Smooth muscle cell (in vitro differentiated cells): ENCODE data around the gene CITED2. TPM values are rescaled to one million over a fixed set of nuclear protein-coding genes. Genes with fewer than 3 reads are reported as not detected.

Experiments used
- DNase-seq: peaks from one replicate; lab custom pipeline; 2025; ENCODE audit not compliant: unreplicated experiment; lab: John Stamatoyannopoulos, UW
- H2AFZ ChIP-seq: fragments of 200-600 bp; sonication (generic); 2 replicates; pipeline ENCODE4 v1.6.0; 2016; ENCODE audit warnings: antibody characterized with exemption, low read depth, mild to moderate bottlenecking
- H3F3A ChIP-seq: fragments of 200-600 bp; sonication (generic); 2 replicates; pipeline ENCODE4 v1.6.0; 2017; ENCODE audit warnings: antibody characterized with exemption, low read depth
- H3K27ac ChIP-seq: fragments of 200-600 bp; sonication (generic); 2 replicates; pipeline ENCODE4 v1.5.1; 2016; ENCODE audit warnings: low read depth, mild to moderate bottlenecking
- H3K27me3 ChIP-seq: fragments of 200-600 bp; sonication (generic); 2 replicates; pipeline ENCODE4 v1.6.1; 2016; ENCODE audit warnings: low read depth, mild to moderate bottlenecking
- H3K36me3 ChIP-seq: fragments of 200-600 bp; sonication (generic); 2 replicates; pipeline ENCODE4 v1.5.1; 2016; ENCODE audit warnings: low read depth
- H3K4me1 ChIP-seq: fragments of 200-600 bp; sonication (generic); 2 replicates; pipeline ENCODE4 v1.5.1; 2016; ENCODE audit warnings: low read depth
- H3K4me2 ChIP-seq: fragments of 200-600 bp; sonication (generic); 2 replicates; pipeline ENCODE4 v1.6.0; 2016; ENCODE audit warnings: mild to moderate bottlenecking
- H3K4me3 ChIP-seq: fragments of 200-600 bp; sonication (generic); 2 replicates; pipeline ENCODE4 v1.5.1; 2016; ENCODE audit warnings: mild to moderate bottlenecking
- H3K79me2 ChIP-seq: fragments of 200-600 bp; sonication (generic); 2 replicates; pipeline ENCODE4 v1.6.0; 2016; ENCODE audit warnings: low read depth, mild to moderate bottlenecking
- H3K9ac ChIP-seq: fragments of 200-600 bp; sonication (generic); 2 replicates; pipeline ENCODE4 v1.6.0; 2016; ENCODE audit warnings: low read depth
- H3K9me3 ChIP-seq: fragments of 200-600 bp; sonication (generic); replicated peaks from 2 replicates; pipeline ENCODE4 v1.5.1; 2016; ENCODE audit warnings: low read depth
- H4K20me1 ChIP-seq: fragments of 200-600 bp; sonication (generic); 2 replicates; pipeline ENCODE4 v1.6.0; 2016; ENCODE audit warnings: low read depth
- WGBS: methylation state at CpG from one replicate; pipeline ENCODE4 v1.1.7; 2016; ENCODE audit warnings: low lambda C conversion rate; 5-methylcytosine and 5-hydroxymethylcytosine counted together
- polyA plus RNA-seq: library from polyadenylated mRNA; unstranded; fragments of >200 nt; fragmentation: Nextera tagmentation; extraction: Ambion mirVana; gene quantifications from 2 replicates; pipeline ENCODE4 v1.2.1, GENCODE V29; 2016
- total RNA-seq: library from RNA; depleted of rRNA; stranded (reverse); fragments of >200 nt; gene quantifications from 2 replicates; pipeline ENCODE4 v1.2.3, GENCODE V29; 2014
- TF ChIP-seq, protein P1 (sequence below): fragments of 200-600 bp; sonication (generic); IDR thresholded peaks from 2 replicates; pipeline ENCODE4 v1.5.1; 2017; ENCODE audit warnings: borderline replicate concordance, mild to moderate bottlenecking, antibody characterized with exemption; ENCODE audit not compliant: insufficient read depth, poor library complexity, severe bottlenecking

CITED2 gene
- total and polyA plus RNA-seq, 2 experiments from 2014 or later = 67.9 to 209 TPM

DNA sequence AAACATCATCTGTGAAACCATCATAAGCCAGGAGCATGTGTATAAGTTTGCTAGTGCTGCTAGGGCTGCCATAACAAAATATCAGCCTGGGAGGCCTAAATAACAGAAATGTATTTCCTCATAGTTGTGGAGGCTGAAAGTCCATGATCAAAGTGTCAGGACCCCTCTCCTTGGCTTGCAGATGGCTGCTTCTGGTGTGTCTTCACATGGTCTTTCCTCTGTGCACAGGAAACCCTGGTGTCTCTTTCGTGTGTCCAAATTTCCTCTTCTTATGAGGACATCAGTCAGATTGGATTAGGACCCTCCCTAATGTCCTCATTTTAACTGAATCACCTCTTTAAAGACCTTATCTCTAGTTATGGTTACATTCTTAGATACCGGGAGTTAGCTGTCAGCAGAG is 6.2 kb upstream of the CITED2 start:
- Histone ChIP-seq H3K9me3 (no peaks in the 10 kb centered on the region), H3K4me3 (no peak overlapping the region), H3K4me2 (no peak overlapping the region), H2AFZ (no peak overlapping the region), H3K27ac (no peak overlapping the region), H3K79me2 (no peaks in the 10 kb centered on the region), H3K36me3 (no peaks in the 10 kb centered on the region), H3K9ac (no peak overlapping the region), H3F3A (peaks cover 5% of the 10 kb centered on the region), H3K4me1 (peaks cover 13% of the 10 kb centered on the region), H3K27me3 (no peaks in the 10 kb centered on the region), H4K20me1 (no peaks in the 10 kb centered on the region)
- TF ChIP-seq, protein P1, sequence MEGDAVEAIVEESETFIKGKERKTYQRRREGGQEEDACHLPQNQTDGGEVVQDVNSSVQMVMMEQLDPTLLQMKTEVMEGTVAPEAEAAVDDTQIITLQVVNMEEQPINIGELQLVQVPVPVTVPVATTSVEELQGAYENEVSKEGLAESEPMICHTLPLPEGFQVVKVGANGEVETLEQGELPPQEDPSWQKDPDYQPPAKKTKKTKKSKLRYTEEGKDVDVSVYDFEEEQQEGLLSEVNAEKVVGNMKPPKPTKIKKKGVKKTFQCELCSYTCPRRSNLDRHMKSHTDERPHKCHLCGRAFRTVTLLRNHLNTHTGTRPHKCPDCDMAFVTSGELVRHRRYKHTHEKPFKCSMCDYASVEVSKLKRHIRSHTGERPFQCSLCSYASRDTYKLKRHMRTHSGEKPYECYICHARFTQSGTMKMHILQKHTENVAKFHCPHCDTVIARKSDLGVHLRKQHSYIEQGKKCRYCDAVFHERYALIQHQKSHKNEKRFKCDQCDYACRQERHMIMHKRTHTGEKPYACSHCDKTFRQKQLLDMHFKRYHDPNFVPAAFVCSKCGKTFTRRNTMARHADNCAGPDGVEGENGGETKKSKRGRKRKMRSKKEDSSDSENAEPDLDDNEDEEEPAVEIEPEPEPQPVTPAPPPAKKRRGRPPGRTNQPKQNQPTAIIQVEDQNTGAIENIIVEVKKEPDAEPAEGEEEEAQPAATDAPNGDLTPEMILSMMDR = no peak
- WGBS = 62% methylated on average over 2 of the region's 2 CpGs
- DNase-seq = no peak

DNA sequence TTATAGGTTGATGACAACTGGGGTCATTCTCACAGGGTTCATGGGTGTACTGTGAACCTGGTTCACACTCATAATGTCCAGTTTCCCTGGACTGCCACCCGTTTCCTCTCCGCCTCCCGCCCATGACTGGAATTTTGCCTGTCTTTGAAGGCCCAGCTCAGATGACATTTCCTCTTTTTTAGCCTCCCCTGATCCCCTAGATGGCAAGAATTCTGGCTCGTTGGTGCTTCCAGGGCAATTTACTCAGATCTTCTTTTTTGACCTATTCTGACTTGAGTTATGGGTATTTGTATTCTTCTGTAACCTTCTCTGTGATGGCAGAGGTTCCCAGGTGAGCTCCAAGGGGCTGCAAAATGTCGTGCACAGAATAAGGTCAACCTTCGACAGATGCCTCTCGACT is 5.7 kb upstream of the CITED2 start:
- no peaks in the 10 kb centered on the region for H4K20me1 ChIP-seq
- no peak overlapping the region for H3K4me2 ChIP-seq
- H3K27me3 ChIP-seq = no peaks in the 10 kb centered on the region
- peaks cover 13% of the 10 kb centered on the region for H3K4me1 ChIP-seq
- no peaks in the 10 kb centered on the region for H3K36me3 ChIP-seq
- no peaks in the 10 kb centered on the region for H3K79me2 ChIP-seq
- H3K9ac ChIP-seq = no peak overlapping the region
- DNase-seq = no peak
- peaks cover 5% of the 10 kb centered on the region for H3F3A ChIP-seq
- H2AFZ ChIP-seq = no peak overlapping the region
- H3K4me3 ChIP-seq = no peak overlapping the region
- TF ChIP-seq, protein P1 = no peak
- no peak overlapping the region for H3K27ac ChIP-seq
- 94% methylated on average over 7 of the region's 7 CpGs for WGBS
- no peaks in the 10 kb centered on the region for H3K9me3 ChIP-seq

DNA sequence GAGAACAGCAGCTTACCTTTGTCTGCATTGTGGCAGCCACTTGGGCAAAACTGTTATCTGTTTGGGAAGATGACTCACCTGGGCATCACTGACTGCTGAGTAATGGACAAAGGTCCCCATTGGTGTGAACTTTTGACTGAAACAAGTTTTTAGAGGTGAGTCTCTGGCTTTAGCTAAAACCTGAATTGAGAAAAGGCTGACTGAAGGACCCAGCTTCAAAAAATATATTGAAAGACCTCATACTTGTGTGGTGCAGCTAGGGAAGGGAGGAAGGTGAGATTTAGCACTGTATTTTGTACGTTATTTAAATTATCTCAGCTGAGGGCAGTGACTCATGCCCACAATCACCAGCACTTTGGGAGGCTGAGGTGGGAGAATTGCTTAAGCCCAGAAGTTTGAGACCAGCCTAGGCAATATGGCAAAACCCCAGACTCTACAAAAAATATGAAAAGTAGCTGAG is 4.5 kb upstream of the CITED2 start:
- H3F3A ChIP-seq = peaks cover 8% of the 10 kb centered on the region
- 15% methylated on average over 1 of the region's 1 CpG for WGBS
- H4K20me1 ChIP-seq = peaks cover 4% of the 10 kb centered on the region
- H3K4me1 ChIP-seq = peaks cover 13% of the 10 kb centered on the region
- no peak overlapping the region for H3K9ac ChIP-seq
- no peak overlapping the region for H3K4me2 ChIP-seq
- H2AFZ ChIP-seq = no peak overlapping the region
- DNase-seq = no peak
- H3K27ac ChIP-seq = peak overlapping the region; percentile 62
- H3K36me3 ChIP-seq = no peaks in the 10 kb centered on the region
- peaks cover 3% of the 10 kb centered on the region for H3K79me2 ChIP-seq
- no peaks in the 10 kb centered on the region for H3K27me3 ChIP-seq
- TF ChIP-seq, protein P1 = no peak
- H3K9me3 ChIP-seq = no peaks in the 10 kb centered on the region
- no peak overlapping the region for H3K4me3 ChIP-seq

DNA sequence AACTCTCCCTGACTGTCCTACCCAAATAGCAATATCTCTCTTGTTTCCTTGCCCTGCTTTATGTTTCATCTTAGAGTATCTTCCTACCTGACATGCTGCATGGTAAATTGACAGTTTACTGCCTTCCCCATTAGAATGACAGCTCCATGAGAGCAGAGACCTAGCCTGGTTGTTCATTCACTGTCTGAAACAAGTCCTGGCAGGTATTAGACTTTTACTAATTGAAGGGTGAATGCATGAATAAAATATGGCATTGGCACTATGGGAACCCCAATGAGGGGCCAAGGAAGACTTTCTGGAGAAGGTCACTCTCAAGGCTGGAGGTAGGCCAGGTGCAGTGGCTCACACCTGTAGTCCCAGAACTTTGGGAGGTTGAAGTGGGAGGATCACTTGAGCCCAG is 3.8 kb upstream of the CITED2 start:
- Histone ChIP-seq H3K36me3 (no peaks in the 10 kb centered on the region), H3K9me3 (no peaks in the 10 kb centered on the region), H3K4me1 (peaks cover 13% of the 10 kb centered on the region), H3K9ac (no peak overlapping the region), H3K4me2 (no peak overlapping the region), H2AFZ (no peak overlapping the region), H3K4me3 (no peak overlapping the region), H3K27ac (peak overlapping the region; percentile 62), H3F3A (peaks cover 11% of the 10 kb centered on the region), H3K27me3 (no peaks in the 10 kb centered on the region), H4K20me1 (peaks cover 11% of the 10 kb centered on the region), H3K79me2 (peaks cover 10% of the 10 kb centered on the region)
- TF ChIP-seq, protein P1 = no peak
- no peak for DNase-seq
